Heart right ventricle (tissue), 16 donors: ENCODE data around the gene PIK3R1. TPM values are rescaled to one million over a fixed set of nuclear protein-coding genes. Genes with fewer than 3 reads are reported as not detected.

Source experiments
- ATAC-seq, 8 donors: fragments of 200-7000 bp; cut with Tn5 transposase; one replicate each; pipeline ENCODE4 v1.9.1; 2020; ENCODE audit warnings: mild to moderate bottlenecking in 8 of 8, moderate library complexity in 8 of 8, moderate number of reproducible peaks in 1 of 8
- DNase-seq, 2 donors: peaks; one replicate each; pipeline ENCODE4 v3.0.0-alpha.2; 2020
- H3K27ac ChIP-seq, 10 donors: fragments of 200-600 bp; sonication (generic) in 2 of 10; one replicate each; pipeline versions ENCODE4 v1.5.0 to v1.8.0; 2020 to 2022; ENCODE audit warnings: mild to moderate bottlenecking in 3 of 10
- H3K27me3 ChIP-seq, 7 donors: fragments of 200-600 bp; one replicate each; pipeline ENCODE4 v1.8.0; 2021 to 2022; ENCODE audit warnings: mild to moderate bottlenecking in 2 of 7
- H3K36me3 ChIP-seq, 9 donors: fragments of 200-600 bp; sonication (generic) in 1 of 9; one replicate each; pipeline versions ENCODE4 v1.5.0 to v1.8.0; 2020 to 2022; ENCODE audit warnings: mild to moderate bottlenecking in 2 of 9
- H3K4me1 ChIP-seq, 9 donors: fragments of 200-600 bp; sonication (generic) in 1 of 9; one replicate each; pipeline versions ENCODE4 v1.5.0 to v1.8.0; 2020 to 2022; ENCODE audit warnings: mild to moderate bottlenecking in 4 of 9
- H3K4me3 ChIP-seq, 10 donors: fragments of 200-600 bp; sonication (generic) in 2 of 10; one replicate each; pipeline versions ENCODE4 v1.5.0 to v1.8.0; 2020 to 2022; ENCODE audit warnings: mild to moderate bottlenecking in 7 of 10, moderate library complexity in 2 of 10
- H3K9me3 ChIP-seq, 11 donors: fragments of 200-600 bp in 10 of 11; sonication (generic) in 2 of 11; one replicate each; pipeline versions ENCODE4 v1.5.0 to v1.8.0; 2013 to 2022; ENCODE audit warnings: mild to moderate bottlenecking in 2 of 11, control low read depth in 1 of 11, moderate library complexity in 1 of 11
- CTCF ChIP-seq, 9 donors: fragments of 200-600 bp; sonication (generic) in 2 of 9; IDR thresholded peaks; one replicate each; pipeline versions ENCODE4 v1.5.0 to v1.8.0; 2021 to 2022; ENCODE audit warnings: antibody characterized with exemption in 9 of 9, mild to moderate bottlenecking in 5 of 9, moderate library complexity in 1 of 9
- WGBS, 2 donors: extraction: QIAGEN DNeasy Blood & Tissue Kit; methylation state at CpG; one replicate each; pipeline ENCODE4 v1.1.7; 2013; ENCODE audit warnings: inconsistent platforms in 1 of 2; 5-methylcytosine and 5-hydroxymethylcytosine counted together
- intact Hi-C, 10 donors: fragments of 100-400 bp; cut with DNase I; formaldehyde crosslinking; loops; one replicate each; pipeline versions ENCODE4 v1.11.1 to v1.14.2; 2022
- polyA plus RNA-seq, 2 donors: library from polyadenylated mRNA; stranded (reverse); fragments of 200-250 nt; gene quantifications; one replicate each; pipeline ENCODE4 v1.2.3, GENCODE V29; 2013
- total RNA-seq, 10 donors: library from RNA; stranded (reverse); fragmentation: NEBNext Ultra II Directional in 3 of 10; extraction: Animal tissue kit (Norgen Biotek cat#: 25700) in 3 of 10; gene quantifications; one replicate each; pipeline versions ENCODE4 v1.2.1 to v1.2.4, GENCODE V29; 2021 to 2023
- donor health status: Arrhythmogenic right ventricular cardiomyopathy.
- donor health status: ischemic (EF 13 %, LVEDD 7.1; RV severe dilation, severe dysfunction).
- donor health status: healthy with polysubstance abuse.
- donor health status: DM: no; HTN: yes; CAD: no.
- donor health status: DM: no; HTN: no; CAD: no.
- donor health status: ischemic (EF 25% LVEDD 6.9; RV normal size, moderate dysfunction).
- donor health status: ischemic (EF 25% LVEDD 5.7; RV mildly dilated, moderate dysfunction).
- donor health status: healthy.
- donor health status: DM: yes; HTN: yes; CAD: no.
- donor health status: Ischemic cardiomyopathy.
- donor health status: ischemic (EF 35%, LVEDD 5.7; RV mildly dilated, moderate dysfunction).
- donor health status: nonischemic (EF 11% LVEDD 7.7; RV severe dilation, severe dysfunction).
- donor health status: DM: yes; HTN: yes; CAD: no.
- donor health status: PGD.
- donor health status: ischemic (EF 29% LVEDD 5.4; RV normal size, mild dysfunction).
- donor health status: nonischemic (EF 23%, LVEDD 6.1; RV moderate dilation, normal function).

Gene PIK3R1
- total and polyA plus RNA-seq, 12 donors, result 12.2 to 269 (median 125) TPM

- DNase-seq, result no peak
- Histone ChIP-seq H3K27ac (peak overlapping the region in 1 of 10 donors; percentile 29), H3K9me3 (no peaks in the 10 kb centered on the region), H3K4me3 (peak overlapping the region in 1 of 10 donors; percentile 0), H3K27me3 (no peaks in the 10 kb centered on the region), H3K36me3 (peaks cover 0 to 47% (median 4%) of the 10 kb centered on the region in 9 donors), H3K4me1 (peaks cover 7 to 100% (median 92%) of the 10 kb centered on the region in 9 donors)
- no peak for TF ChIP-seq CTCF (IDR thresholded peaks at IDR 0.05)
- WGBS, 2 donors, result 33 to 51% methylated on average over 4 of the region's 4 CpGs
- no peak for ATAC-seq
- intact Hi-C loops, result no loop called here
Observed at GRCh38 chr5:68229416-68229815, 13.9 kb downstream of the PIK3R1 start.

GRCh38 chr5:68230285-68230684 lies 14.7 kb downstream of the PIK3R1 start:
- no peak for TF ChIP-seq CTCF (IDR thresholded peaks at IDR 0.05)
- no peak overlapping the region for H3K4me3 ChIP-seq
- DNase-seq, result no peak
- 50 to 68% methylated on average over 1 of the region's 1 CpG for WGBS, 2 donors
- H3K4me1 ChIP-seq, result peaks cover 7 to 100% (median 91%) of the 10 kb centered on the region in 9 donors
- intact Hi-C loops, result no loop called here
- H3K36me3 ChIP-seq, result peaks cover 0 to 52% (median 4%) of the 10 kb centered on the region in 9 donors
- peak overlapping the region in 2 of 10 donors; percentile 4 to 29 for H3K27ac ChIP-seq
- ATAC-seq, result no peak
- no peaks in the 10 kb centered on the region for H3K9me3 ChIP-seq
- no peaks in the 10 kb centered on the region for H3K27me3 ChIP-seq

- WGBS, 2 donors, result 70 to 76% methylated on average over 5 of the region's 5 CpGs
- ATAC-seq, result peak in 2 of 8 donors; percentile 33 to 47
- TF ChIP-seq CTCF (IDR thresholded peaks at IDR 0.05), result no peak
Observed at GRCh38 chr5:68231414-68232076, 16.0 kb downstream of the PIK3R1 start.

GRCh38 chr5:68232277-68232676 lies 16.7 kb downstream of the PIK3R1 start:
- peak in 3 of 8 donors; percentile 16 to 50 (median 31) for ATAC-seq
- DNase-seq, result no peak
- peak overlapping the region in 1 of 10 donors; percentile 27 for H3K27ac ChIP-seq

More at GRCh38 chr5:68231414-68232076, 16.0 kb downstream of the PIK3R1 start:
- H3K27ac ChIP-seq, result peak overlapping the region in 2 of 10 donors; percentile 10 to 27
- intact Hi-C loops, result no loop called here
- H3K9me3 ChIP-seq, result no peaks in the 10 kb centered on the region
- DNase-seq, result no peak
- no peak overlapping the region for H3K4me3 ChIP-seq
- H3K4me1 ChIP-seq, result peaks cover 2 to 97% (median 80%) of the 10 kb centered on the region in 9 donors
- H3K27me3 ChIP-seq, result no peaks in the 10 kb centered on the region
- peaks cover 0 to 45% (median 4%) of the 10 kb centered on the region in 9 donors for H3K36me3 ChIP-seq

More at GRCh38 chr5:68232277-68232676, 16.7 kb downstream of the PIK3R1 start:
- no peak for TF ChIP-seq CTCF (IDR thresholded peaks at IDR 0.05)
- Histone ChIP-seq H3K9me3 (no peaks in the 10 kb centered on the region), H3K36me3 (peaks cover 0 to 38% (median under 1%) of the 10 kb centered on the region in 9 donors), H3K4me3 (no peak overlapping the region), H3K27me3 (no peaks in the 10 kb centered on the region), H3K4me1 (peaks cover 0 to 97% (median 80%) of the 10 kb centered on the region in 9 donors)
- WGBS, 2 donors, result 57 to 62% methylated on average over 4 of the region's 4 CpGs
- intact Hi-C loops, result no loop called here
